PFSK-1 (cell line): ENCODE results near the gene ELN.

Source experiments
- FOXP2 ChIP-seq: optimal IDR thresholded peaks from 2 replicates; pipeline ENCODE3; 2011; ENCODE audit warnings: borderline replicate concordance, control low read depth, inconsistent platforms; ENCODE audit not compliant: insufficient read depth; ENCODE audit errors: extremely low read length, extremely low read depth
- POLR2AphosphoS5 ChIP-seq: IDR thresholded peaks from 2 replicates; pipeline ENCODE4 v1.6.1; 2012; ENCODE audit warnings: low read depth, mild to moderate bottlenecking, control low read depth, low read length, moderate library complexity
- SIN3A ChIP-seq: IDR thresholded peaks from 2 replicates; pipeline ENCODE4 v1.6.1; 2012; ENCODE audit warnings: mild to moderate bottlenecking, low read length, moderate library complexity, borderline replicate concordance; ENCODE audit not compliant: insufficient read depth
- TAF1 ChIP-seq: IDR thresholded peaks from 2 replicates; pipeline ENCODE4 v1.6.1; 2012; ENCODE audit warnings: low read length, control low read depth, borderline replicate concordance; ENCODE audit not compliant: insufficient read depth
- TF ChIP-seq, protein P1 (sequence below), 2 experiments: IDR thresholded peaks; 2 replicates each; pipeline versions ENCODE4 v1.6.1 to v1.8.0; 2011 to 2012; ENCODE audit warnings: low read depth in 2 of 2, low read length in 2 of 2, control low read depth in 1 of 2, inconsistent platforms in 1 of 2, mild to moderate bottlenecking in 1 of 2, moderate library complexity in 1 of 2; ENCODE audit not compliant: insufficient read depth in 1 of 2

The ELN gene

DNA sequence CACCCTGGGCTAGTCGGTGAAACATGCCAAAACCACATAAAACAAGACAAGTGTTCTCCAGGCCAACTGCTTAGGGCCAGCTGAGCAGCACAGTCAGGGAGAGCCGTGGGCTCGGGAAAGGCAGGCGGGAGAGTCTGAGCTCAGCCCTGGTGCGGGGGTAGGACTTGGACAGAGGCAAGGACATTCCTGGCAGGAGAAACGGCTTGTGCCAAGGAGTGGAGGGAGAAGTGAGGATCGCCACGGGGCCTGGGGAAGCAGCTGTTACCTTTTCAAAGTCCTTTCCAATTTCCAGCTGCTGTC lies 4.2 kb downstream of the ELN start:
- TF ChIP-seq FOXP2 = no peak

GRCh38 chr7:74032624-74033371 lies 4.8 kb downstream of the ELN start:
- TF ChIP-seq, protein P1, sequence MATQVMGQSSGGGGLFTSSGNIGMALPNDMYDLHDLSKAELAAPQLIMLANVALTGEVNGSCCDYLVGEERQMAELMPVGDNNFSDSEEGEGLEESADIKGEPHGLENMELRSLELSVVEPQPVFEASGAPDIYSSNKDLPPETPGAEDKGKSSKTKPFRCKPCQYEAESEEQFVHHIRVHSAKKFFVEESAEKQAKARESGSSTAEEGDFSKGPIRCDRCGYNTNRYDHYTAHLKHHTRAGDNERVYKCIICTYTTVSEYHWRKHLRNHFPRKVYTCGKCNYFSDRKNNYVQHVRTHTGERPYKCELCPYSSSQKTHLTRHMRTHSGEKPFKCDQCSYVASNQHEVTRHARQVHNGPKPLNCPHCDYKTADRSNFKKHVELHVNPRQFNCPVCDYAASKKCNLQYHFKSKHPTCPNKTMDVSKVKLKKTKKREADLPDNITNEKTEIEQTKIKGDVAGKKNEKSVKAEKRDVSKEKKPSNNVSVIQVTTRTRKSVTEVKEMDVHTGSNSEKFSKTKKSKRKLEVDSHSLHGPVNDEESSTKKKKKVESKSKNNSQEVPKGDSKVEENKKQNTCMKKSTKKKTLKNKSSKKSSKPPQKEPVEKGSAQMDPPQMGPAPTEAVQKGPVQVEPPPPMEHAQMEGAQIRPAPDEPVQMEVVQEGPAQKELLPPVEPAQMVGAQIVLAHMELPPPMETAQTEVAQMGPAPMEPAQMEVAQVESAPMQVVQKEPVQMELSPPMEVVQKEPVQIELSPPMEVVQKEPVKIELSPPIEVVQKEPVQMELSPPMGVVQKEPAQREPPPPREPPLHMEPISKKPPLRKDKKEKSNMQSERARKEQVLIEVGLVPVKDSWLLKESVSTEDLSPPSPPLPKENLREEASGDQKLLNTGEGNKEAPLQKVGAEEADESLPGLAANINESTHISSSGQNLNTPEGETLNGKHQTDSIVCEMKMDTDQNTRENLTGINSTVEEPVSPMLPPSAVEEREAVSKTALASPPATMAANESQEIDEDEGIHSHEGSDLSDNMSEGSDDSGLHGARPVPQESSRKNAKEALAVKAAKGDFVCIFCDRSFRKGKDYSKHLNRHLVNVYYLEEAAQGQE (IDR thresholded peaks at IDR 0.05; ENCODE audit: insufficient read depth in 1 of 2, low read depth in 2 of 2, low read length in 2 of 2) = no peak
- TF ChIP-seq POLR2AphosphoS5 = no peak

DNA sequence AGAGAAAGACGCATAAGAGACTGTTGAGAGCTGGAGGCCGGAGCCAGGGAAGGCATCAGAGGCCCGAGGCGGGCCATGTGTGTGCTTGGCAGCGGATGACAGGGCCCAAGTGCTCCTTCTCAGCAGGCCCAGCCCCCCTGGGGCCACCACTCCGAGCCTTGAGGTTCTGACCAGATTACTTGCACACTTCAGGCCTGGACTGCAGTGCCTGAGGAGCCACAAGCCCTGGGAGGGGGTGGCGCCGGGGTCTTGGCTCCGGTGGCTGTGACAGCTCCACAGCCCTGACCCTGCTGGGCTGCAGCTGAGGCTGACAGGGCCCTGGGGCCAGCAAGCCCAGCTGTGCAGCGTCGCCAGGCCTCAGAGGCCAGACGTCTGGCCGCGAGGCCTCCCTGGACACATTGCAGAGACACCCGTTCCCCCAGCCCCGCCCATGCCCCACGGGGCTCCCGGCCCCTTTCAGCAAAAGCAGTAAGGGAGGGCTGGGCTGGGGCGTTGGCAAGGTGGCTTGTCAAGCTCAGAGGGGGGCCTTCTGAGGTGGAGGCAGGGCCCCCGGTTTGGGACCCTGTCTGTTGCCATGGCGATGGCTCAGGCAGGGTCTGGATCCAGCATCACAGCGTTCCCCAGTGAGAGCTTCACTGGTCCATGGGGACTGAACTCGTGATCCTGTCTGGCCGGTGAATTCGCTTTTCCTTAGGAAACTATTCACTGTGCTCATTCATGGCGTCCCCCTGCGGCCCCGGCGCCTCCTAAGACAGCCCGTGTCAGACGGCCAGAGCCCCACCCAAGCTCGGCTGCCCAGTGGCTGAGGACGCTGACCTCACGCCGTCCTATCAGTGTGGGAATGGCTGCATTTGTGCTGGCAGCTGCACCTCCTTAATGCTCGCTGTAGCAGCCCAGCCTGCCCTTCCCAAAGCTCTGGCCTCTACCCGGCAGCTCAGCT lies 5.7 kb downstream of the ELN start:
- TF ChIP-seq FOXP2 = no peak
- TF ChIP-seq, protein P1 (IDR thresholded peaks at IDR 0.05; ENCODE audit: insufficient read depth in 1 of 2, low read depth in 2 of 2, low read length in 2 of 2) = no peak
- no peak for TF ChIP-seq SIN3A
- TF ChIP-seq POLR2AphosphoS5 = no peak
- TF ChIP-seq TAF1 = no peak

DNA sequence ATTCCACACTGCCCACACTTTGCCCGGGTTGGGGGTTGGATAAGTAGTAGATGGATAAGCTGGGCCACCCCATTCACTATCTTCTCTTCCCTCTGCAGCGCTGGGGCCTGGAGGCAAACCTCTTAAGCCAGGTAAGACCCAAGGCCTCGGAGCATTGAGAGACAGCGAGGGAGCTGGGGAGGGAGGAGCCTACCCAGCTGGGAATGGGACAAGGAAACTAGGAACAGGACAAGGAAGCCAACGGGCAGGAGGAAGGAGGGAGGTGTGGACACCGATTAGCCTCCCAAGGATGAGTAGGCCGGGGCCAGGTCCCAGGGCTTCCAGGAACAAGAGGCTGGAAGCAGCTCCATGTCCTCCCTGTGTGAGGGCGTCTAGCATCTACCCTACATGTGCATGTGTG lies 9.6 kb downstream of the ELN start:
- TF ChIP-seq FOXP2 = no peak
- TF ChIP-seq POLR2AphosphoS5 = no peak
- no peak for TF ChIP-seq TAF1
- no peak for TF ChIP-seq SIN3A

- TF ChIP-seq SIN3A (no peak), POLR2AphosphoS5 (no peak)
- TF ChIP-seq, protein P1 (IDR thresholded peaks at IDR 0.05; ENCODE audit: insufficient read depth in 1 of 2, low read depth in 2 of 2, low read length in 2 of 2) = no peak
Observed at GRCh38 chr7:74038194-74038961, 10.4 kb downstream of the ELN start.

- no peak for TF ChIP-seq TAF1
- TF ChIP-seq, protein P1 (IDR thresholded peaks at IDR 0.05; ENCODE audit: insufficient read depth in 1 of 2, low read depth in 2 of 2, low read length in 2 of 2) = no peak
- TF ChIP-seq SIN3A = no peak
- no peak for TF ChIP-seq POLR2AphosphoS5
- TF ChIP-seq FOXP2 = no peak
Observed at GRCh38 chr7:74039337-74039736, 11.4 kb downstream of the ELN start.
